ENCODE data around the gene AFMID. TPM values are rescaled to one million over a fixed set of nuclear protein-coding genes. Genes with fewer than 3 reads are reported as not detected.

Gene AFMID
- total RNA-seq (2021; ENCODE audit: unreplicated experiment) = 59.3 TPM
- 38.3 TPM for polyA plus RNA-seq (2012; ENCODE audit: insufficient read length)
- Bru-seq, nascent RNA = percentile 60 among the genes with signal in this experiment
- BruChase-seq, experiment 1, labeled RNA remaining after a 2-hour chase = percentile 66 among the genes with signal in this experiment
- BruChase-seq, experiment 2, labeled RNA remaining after a 6-hour chase = percentile 69 among the genes with signal in this experiment
- long read RNA-seq, partial matches to known transcripts = 0 of 43 reads
- long read RNA-seq, other reads (novel, unspliced or antisense) = 41 of 43 reads

GRCh38 chr17:78186692-78187595 lies at the start of gene AFMID, which contains the start of gene TK1:
AFMID (plus strand) TSS chr17:78187362; CDS start chr17:78187371, 9 bp downstream.
TK1 (minus strand) TSS chr17:78187052; CDS start chr17:78186994, 58 bp downstream.
- peaks cover 26% of the 10 kb centered on the region for H3K4me1 ChIP-seq (ENCODE audit: control insufficient read depth, insufficient read depth, low read length)
- H3K27ac ChIP-seq (ENCODE audit: low read length) = peak within 1 kb of the TSS; percentile 84
- ChIA-PET POLR2A (interaction anchor here (0.6 to 0.7 kb wide), 3 partner anchors 13 to 59 kb away, joined by 3 to 7 read pairs (median 4); no protein-coding TSS in a partner anchor), CTCF (interaction anchor here (0.7 to 1.1 kb wide), 4 partner anchors 10 to 664 kb away, joined by 5 to 17 read pairs (median 6); no protein-coding TSS in a partner anchor)
- peak within 1 kb of the TSS; percentile 65 to 86 for H3K4me3 ChIP-seq (ENCODE audit: low read depth in 2 of 2, low read length in 2 of 2)
- intact Hi-C loops (cut with micrococcal nuclease; ENCODE audit: unreplicated experiment) = no loop called here
- no peaks in the 10 kb centered on the region for H3K9me3 ChIP-seq (ENCODE audit: control insufficient read depth, insufficient read depth, low read depth, low read length)
- BruUV-seq (replicated peaks) = no TSS peak
- in situ Hi-C loops (cut with HindIII; ENCODE audit: low pct_unique_long_range_greater_than_20kb, low sequenced_read_pairs) = no loop called here
- TF ChIP-seq POLR2AphosphoS5 (IDR thresholded peaks at IDR 0.05; ENCODE audit: low read depth, low read length) (peak; percentile 99), SIN3A (IDR thresholded peaks at IDR 0.05; ENCODE audit: borderline replicate concordance, insufficient read depth, low read depth, low read length) (peak; percentile 90), CTCF (IDR thresholded peaks at IDR 0.05) (no peak; the same call in 1 of the 2 replicates)
- TF ChIP-seq, protein P1, sequence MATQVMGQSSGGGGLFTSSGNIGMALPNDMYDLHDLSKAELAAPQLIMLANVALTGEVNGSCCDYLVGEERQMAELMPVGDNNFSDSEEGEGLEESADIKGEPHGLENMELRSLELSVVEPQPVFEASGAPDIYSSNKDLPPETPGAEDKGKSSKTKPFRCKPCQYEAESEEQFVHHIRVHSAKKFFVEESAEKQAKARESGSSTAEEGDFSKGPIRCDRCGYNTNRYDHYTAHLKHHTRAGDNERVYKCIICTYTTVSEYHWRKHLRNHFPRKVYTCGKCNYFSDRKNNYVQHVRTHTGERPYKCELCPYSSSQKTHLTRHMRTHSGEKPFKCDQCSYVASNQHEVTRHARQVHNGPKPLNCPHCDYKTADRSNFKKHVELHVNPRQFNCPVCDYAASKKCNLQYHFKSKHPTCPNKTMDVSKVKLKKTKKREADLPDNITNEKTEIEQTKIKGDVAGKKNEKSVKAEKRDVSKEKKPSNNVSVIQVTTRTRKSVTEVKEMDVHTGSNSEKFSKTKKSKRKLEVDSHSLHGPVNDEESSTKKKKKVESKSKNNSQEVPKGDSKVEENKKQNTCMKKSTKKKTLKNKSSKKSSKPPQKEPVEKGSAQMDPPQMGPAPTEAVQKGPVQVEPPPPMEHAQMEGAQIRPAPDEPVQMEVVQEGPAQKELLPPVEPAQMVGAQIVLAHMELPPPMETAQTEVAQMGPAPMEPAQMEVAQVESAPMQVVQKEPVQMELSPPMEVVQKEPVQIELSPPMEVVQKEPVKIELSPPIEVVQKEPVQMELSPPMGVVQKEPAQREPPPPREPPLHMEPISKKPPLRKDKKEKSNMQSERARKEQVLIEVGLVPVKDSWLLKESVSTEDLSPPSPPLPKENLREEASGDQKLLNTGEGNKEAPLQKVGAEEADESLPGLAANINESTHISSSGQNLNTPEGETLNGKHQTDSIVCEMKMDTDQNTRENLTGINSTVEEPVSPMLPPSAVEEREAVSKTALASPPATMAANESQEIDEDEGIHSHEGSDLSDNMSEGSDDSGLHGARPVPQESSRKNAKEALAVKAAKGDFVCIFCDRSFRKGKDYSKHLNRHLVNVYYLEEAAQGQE (IDR thresholded peaks at IDR 0.05; ENCODE audit: insufficient read depth in 1 of 2, low read depth in 2 of 2, low read length in 1 of 2) = no peak
- no peaks in the 10 kb centered on the region for H3K27me3 ChIP-seq (ENCODE audit: control insufficient read depth, insufficient read depth, low read length)
- no peaks in the 10 kb centered on the region; the same call in 1 of the 2 replicates for H3K36me3 ChIP-seq (ENCODE audit: control insufficient read depth, insufficient read depth, low read length)
- peak; percentile 74 for DNase-seq (ENCODE audit: low read depth, low spot score)
- peak; percentile 96 for ATAC-seq

DNA sequence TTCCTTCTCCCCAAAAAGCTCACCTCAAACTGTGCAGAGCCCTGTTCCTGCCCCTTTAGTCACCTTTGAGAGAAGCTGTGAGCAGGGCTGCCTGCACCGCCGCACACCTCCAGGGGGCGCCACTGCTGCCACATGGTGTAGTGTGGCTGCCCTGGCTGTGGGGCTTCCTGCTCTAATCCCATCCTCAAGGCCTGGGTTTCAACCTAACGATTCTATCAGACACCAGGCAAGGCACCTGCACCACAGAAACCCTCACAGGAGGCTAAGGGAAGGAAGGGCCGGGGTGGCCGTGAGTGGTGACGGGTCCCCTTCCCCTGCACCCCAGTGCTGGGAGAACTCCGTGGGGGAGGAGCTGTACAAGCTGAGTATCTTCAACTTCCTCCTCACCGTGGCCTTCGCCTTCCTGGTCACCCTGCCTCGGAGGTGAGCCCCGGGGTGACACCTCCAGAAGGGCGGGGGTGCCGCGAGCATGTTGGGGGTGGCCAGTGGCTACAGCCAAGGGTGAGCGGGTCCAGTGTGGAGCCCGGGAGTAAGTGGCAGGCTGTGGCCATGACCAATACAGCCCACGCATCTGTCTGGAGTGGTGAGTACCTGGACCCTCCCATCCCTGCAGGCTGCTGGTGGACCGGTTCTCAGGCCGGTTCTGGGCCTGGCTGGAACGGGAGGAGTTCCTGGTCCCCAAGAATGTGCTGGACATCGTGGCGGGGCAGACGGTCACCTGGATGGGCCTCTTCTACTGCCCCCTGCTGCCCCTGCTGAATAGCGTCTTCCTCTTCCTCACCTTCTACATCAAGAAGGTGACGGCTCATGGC lies 49.6 kb upstream of the AFMID start:
- no peak overlapping the region for H3K4me3 ChIP-seq (ENCODE audit: low read depth in 2 of 2, low read length in 2 of 2)
- DNase-seq (ENCODE audit: low read depth, low spot score) = no peak
- no TSS peak for BruUV-seq (replicated peaks)

More for the DNA sequence above, 49.6 kb upstream of the AFMID start:
- no peak for ATAC-seq
- ChIA-PET CTCF (interaction anchor here (0.6 to 1.2 kb wide), 5 partner anchors 17 to 458 kb away, joined by 3 to 6 read pairs (median 4); no protein-coding TSS in a partner anchor), POLR2A (interaction anchor here (0.6 kb wide), 1 partner anchor 49 kb away, joined by 4 read pairs; the partner anchor contains the start of gene TK1)
- in situ Hi-C loops (cut with HindIII; ENCODE audit: low pct_unique_long_range_greater_than_20kb, low sequenced_read_pairs) (no loop called here), intact Hi-C loops (cut with micrococcal nuclease; ENCODE audit: unreplicated experiment) (no loop called here)
- Histone ChIP-seq H3K36me3 (ENCODE audit: control insufficient read depth, insufficient read depth, low read length) (no peaks in the 10 kb centered on the region), H3K4me1 (ENCODE audit: control insufficient read depth, insufficient read depth, low read length) (peaks cover 15% of the 10 kb centered on the region), H3K27me3 (ENCODE audit: control insufficient read depth, insufficient read depth, low read length) (no peaks in the 10 kb centered on the region), H3K27ac (ENCODE audit: low read length) (no peak overlapping the region), H3K9me3 (ENCODE audit: control insufficient read depth, insufficient read depth, low read depth, low read length) (no peaks in the 10 kb centered on the region)
- no peak for TF ChIP-seq SIN3A (IDR thresholded peaks at IDR 0.05; ENCODE audit: borderline replicate concordance, insufficient read depth, low read depth, low read length)
- TF ChIP-seq CTCF (IDR thresholded peaks at IDR 0.05) = peak; percentile 76
- no peak for TF ChIP-seq TCF7L2 (IDR thresholded peaks at IDR 0.05; ENCODE audit: low read depth, low read length)
- TF ChIP-seq, protein P1 (IDR thresholded peaks at IDR 0.05; ENCODE audit: insufficient read depth in 1 of 2, low read depth in 2 of 2, low read length in 1 of 2) = no peak
